Panc1 (cell line): ENCODE measurements around the gene OR9G1. TPM values are rescaled to one million over a fixed set of nuclear protein-coding genes. Genes with fewer than 3 reads are reported as not detected.

Experiments
- ATAC-seq: fragments of 200-7000 bp; cut with Tn5 transposase; 2 replicates; pipeline ENCODE4 v1.9.1; 2020; ENCODE audit warnings: mild to moderate bottlenecking, moderate library complexity
- BruUV-seq: library from RNA; stranded (reverse); fragments of 400-500 nt; replicated peaks from 2 replicates; lab custom pipeline; 2021; lab: Mats Ljungman, UMichigan
- CTCF ChIA-PET: fragments of 300-600 bp; sonication (Branson Sonifier 250); formaldehyde crosslinking; loops from one replicate; lab custom pipeline; 2022; ENCODE audit warnings: antibody characterized with exemption; lab: Charles Lee
- POLR2A ChIA-PET: fragments of 300-600 bp; sonication (Branson Sonifier 250); formaldehyde crosslinking; loops from one replicate; lab custom pipeline; 2022; ENCODE audit warnings: antibody characterized with exemption; lab: Charles Lee
- DNase-seq: peaks from one replicate; pipeline ENCODE4 v3.0.0-alpha.2; 2010; ENCODE audit warnings: low read depth, low spot score
- H3K27ac ChIP-seq: 2 replicates; pipeline ENCODE4 v1.5.1; 2011; ENCODE audit warnings: mild to moderate bottlenecking, low read length, inconsistent platforms
- H3K27me3 ChIP-seq: fragments of 200-500 bp; sonication (Bioruptor generic); 2 replicates; pipeline ENCODE4 v1.6.0; 2014; ENCODE audit warnings: low read length, inconsistent platforms; ENCODE audit not compliant: control insufficient read depth, insufficient read depth
- H3K36me3 ChIP-seq: fragments of 200-500 bp; sonication (Bioruptor generic); 2 replicates; pipeline ENCODE4 v1.5.1; 2014; ENCODE audit warnings: inconsistent platforms, mild to moderate bottlenecking, low read length, moderate library complexity; ENCODE audit not compliant: control insufficient read depth, insufficient read depth
- H3K4me1 ChIP-seq: 2 replicates; pipeline ENCODE4 v1.5.1; 2011; ENCODE audit warnings: inconsistent platforms, mild to moderate bottlenecking, low read length, moderate library complexity; ENCODE audit not compliant: control insufficient read depth, insufficient read depth
- H3K4me3 ChIP-seq, 2 experiments: 2 replicates each; pipeline ENCODE4 v1.5.1; 2011 to 2012; ENCODE audit warnings: low read depth in 2 of 2, low read length in 2 of 2, mild to moderate bottlenecking in 2 of 2, inconsistent platforms in 1 of 2, moderate library complexity in 1 of 2
- H3K9me3 ChIP-seq: fragments of 200-500 bp; sonication (Bioruptor generic); 2 replicates; pipeline ENCODE4 v1.5.1; 2014; ENCODE audit warnings: low read depth, mild to moderate bottlenecking, inconsistent platforms, low read length, moderate library complexity; ENCODE audit not compliant: control insufficient read depth, insufficient read depth
- CTCF ChIP-seq: fragments of 450-650 bp; IDR thresholded peaks from 2 replicates; pipeline ENCODE4 v1.5.1; 2017; ENCODE audit warnings: mild to moderate bottlenecking
- POLR2AphosphoS5 ChIP-seq: IDR thresholded peaks from 2 replicates; pipeline ENCODE4 v1.6.1; 2012; ENCODE audit warnings: mild to moderate bottlenecking, low read depth, low read length, moderate library complexity
- REST ChIP-seq, 2 experiments: IDR thresholded peaks; 2 replicates each; pipeline ENCODE4 v1.6.1; 2011 to 2012; ENCODE audit warnings: low read depth in 2 of 2, control low read depth in 1 of 2, low read length in 1 of 2, mild to moderate bottlenecking in 1 of 2, moderate library complexity in 1 of 2; ENCODE audit not compliant: insufficient read depth in 1 of 2
- SIN3A ChIP-seq: IDR thresholded peaks from 2 replicates; pipeline ENCODE4 v1.6.1; 2012; ENCODE audit warnings: low read depth, mild to moderate bottlenecking, low read length, moderate library complexity, borderline replicate concordance; ENCODE audit not compliant: insufficient read depth
- TCF7L2 ChIP-seq: IDR thresholded peaks from 2 replicates; pipeline ENCODE4 v1.6.1; 2011; ENCODE audit warnings: mild to moderate bottlenecking, low read depth, low read length, inconsistent platforms
- in situ Hi-C: cut with HindIII; loops from 2 replicates; pipeline ENCODE4 v1.10.0; 2016; ENCODE audit warnings: low sequenced_read_pairs, low pct_unique_long_range_greater_than_20kb
- intact Hi-C: fragments of 100-400 bp; cut with micrococcal nuclease; formaldehyde crosslinking; loops from one replicate; pipeline ENCODE4 v1.10.0; 2022; ENCODE audit not compliant: unreplicated experiment
- microRNA-seq: library from miRNA; unstranded; fragments of <30 nt; microRNA quantifications from one replicate; pipeline ENCODE4 v1.1.0, GENCODE V29; 2020; ENCODE audit not compliant: unreplicated experiment
- total RNA-seq: library from RNA; stranded (reverse); gene quantifications from one replicate; pipeline ENCODE4 v1.2.1, GENCODE V29; 2021; ENCODE audit not compliant: unreplicated experiment

Gene OR9G1
- total RNA-seq, 1 experiment from 2014 or later, result not detected

GRCh38 chr11:56751480-56751879 lies 52.6 kb downstream of the OR9G1 start:
- BruUV-seq, result no TSS peak
- ChIA-PET CTCF (no interaction called here), POLR2A (no interaction called here)
- intact Hi-C loops (no loop called here), in situ Hi-C loops (no loop called here)
- Histone ChIP-seq H3K4me3 (no peak overlapping the region), H3K27me3 (no peaks in the 10 kb centered on the region), H3K9me3 (no peaks in the 10 kb centered on the region), H3K36me3 (no peaks in the 10 kb centered on the region), H3K4me1 (no peaks in the 10 kb centered on the region), H3K27ac (no peak overlapping the region)
- TF ChIP-seq REST (IDR thresholded peaks at IDR 0.05; ENCODE audit: insufficient read depth in 1 of 2, low read depth in 2 of 2, low read length in 1 of 2), result no peak
- TF ChIP-seq SIN3A, result no peak
- no peak for TF ChIP-seq TCF7L2
- no peak for TF ChIP-seq CTCF
- no peak for TF ChIP-seq POLR2AphosphoS5
- no peak for DNase-seq
- no peak for ATAC-seq

Small RNA genes within 50 kb of the gene (microRNA-seq; reads per million reads assigned to microRNA genes)
- not detected for gene MIR6128

Other genes with a start within 250 kb of the OR9G1 start
- not detected for gene OR5M3, start 225.7 kb upstream of the OR9G1 start, total RNA-seq
- not detected for gene OR5M8, start 207.7 kb upstream of the OR9G1 start, total RNA-seq
- gene OR5M11, start 155.8 kb upstream of the OR9G1 start, total RNA-seq, result not detected
- not detected for gene OR5M10, start 121.4 kb upstream of the OR9G1 start, total RNA-seq
- not detected for gene OR5M1, start 84.2 kb upstream of the OR9G1 start, total RNA-seq
- gene OR5AP2, start 56.7 kb upstream of the OR9G1 start, total RNA-seq, result not detected
- not detected for gene OR5AR1, start 35.4 kb upstream of the OR9G1 start, total RNA-seq
- gene OR9G4, start 49.6 kb downstream of the OR9G1 start, total RNA-seq, result not detected